NT2/D1 (cell line): ENCODE data around the gene C19orf67.

Experiments
- DNase-seq: peaks from one replicate; pipeline ENCODE4 v3.0.0-alpha.2; 2011; ENCODE audit warnings: low read depth, low spot score
- H3K27me3 ChIP-seq: 2 replicates; pipeline ENCODE4 v1.6.0; 2011; ENCODE audit warnings: mild to moderate bottlenecking; ENCODE audit not compliant: insufficient read length, insufficient read depth
- H3K36me3 ChIP-seq: 2 replicates; pipeline ENCODE4 v1.6.1; 2011; ENCODE audit warnings: mild to moderate bottlenecking, low read length, mixed read lengths; ENCODE audit not compliant: insufficient read depth, insufficient read length
- H3K4me1 ChIP-seq: 2 replicates; pipeline ENCODE4 v1.5.1; 2011; ENCODE audit not compliant: insufficient read depth, insufficient read length
- H3K4me3 ChIP-seq: 2 replicates; pipeline ENCODE4 v1.5.1; 2011; ENCODE audit warnings: low read depth; ENCODE audit not compliant: insufficient read length
- H3K9ac ChIP-seq: 2 replicates; pipeline ENCODE4 v1.6.0; 2011; ENCODE audit warnings: low read depth; ENCODE audit not compliant: insufficient read length
- H3K9me3 ChIP-seq: 2 replicates; pipeline ENCODE4 v1.5.1; 2011; ENCODE audit warnings: mild to moderate bottlenecking, low read length; ENCODE audit not compliant: insufficient read depth
- SUZ12 ChIP-seq: IDR thresholded peaks from 2 replicates; pipeline ENCODE4 v1.6.1; 2011; ENCODE audit not compliant: insufficient read length, insufficient read depth; ENCODE audit errors: extremely low read depth
- YY1 ChIP-seq: IDR thresholded peaks from 2 replicates; pipeline ENCODE4 v1.6.1; 2011; ENCODE audit not compliant: insufficient read length, insufficient read depth
- ZNF274 ChIP-seq: IDR thresholded peaks from 2 replicates; pipeline ENCODE4 v1.6.1; 2011; ENCODE audit warnings: mild to moderate bottlenecking, low read depth, low read length

C19orf67 gene

GRCh38 chr19:14059093-14059480 lies 26.5 kb downstream of the C19orf67 start:
- Histone ChIP-seq H3K27me3 (peaks cover 5% of the 10 kb centered on the region), H3K9me3 (no peaks in the 10 kb centered on the region), H3K4me1 (peaks cover 25% of the 10 kb centered on the region), H3K4me3 (no peak overlapping the region), H3K36me3 (peaks cover 9% of the 10 kb centered on the region), H3K9ac (no peak overlapping the region)
- TF ChIP-seq SUZ12 (no peak), YY1 (no peak), ZNF274 (no peak)
- no peak for DNase-seq

GRCh38 chr19:14058182-14059092 lies 27.1 kb downstream of the C19orf67 start:
- Histone ChIP-seq H3K36me3 (peaks cover 14% of the 10 kb centered on the region), H3K4me3 (peak overlapping the region; percentile 59), H3K27me3 (peaks cover 5% of the 10 kb centered on the region), H3K4me1 (peaks cover 25% of the 10 kb centered on the region), H3K9ac (peak overlapping the region; percentile 52), H3K9me3 (no peaks in the 10 kb centered on the region; the same call in 1 of the 2 replicates)
- DNase-seq = no peak
- TF ChIP-seq SUZ12 = no peak
- no peak for TF ChIP-seq ZNF274
- TF ChIP-seq YY1 = no peak

GRCh38 chr19:14056741-14057356 lies 28.7 kb downstream of the C19orf67 start:
- peaks cover 25% of the 10 kb centered on the region for H3K4me1 ChIP-seq
- no peak for TF ChIP-seq SUZ12
- no peak for TF ChIP-seq ZNF274
- TF ChIP-seq YY1 = no peak
- peak overlapping the region; percentile 56 for H3K4me3 ChIP-seq
- peaks cover 7% of the 10 kb centered on the region; the same call in 1 of the 2 replicates for H3K9me3 ChIP-seq
- DNase-seq = no peak
- H3K9ac ChIP-seq = peak overlapping the region; percentile 65
- H3K27me3 ChIP-seq = peaks cover 5% of the 10 kb centered on the region
- peaks cover 29% of the 10 kb centered on the region for H3K36me3 ChIP-seq

GRCh38 chr19:14056069-14056666 lies 29.4 kb downstream of the C19orf67 start:
- Histone ChIP-seq H3K27me3 (peaks cover 5% of the 10 kb centered on the region), H3K4me3 (peak overlapping the region; percentile 56), H3K9ac (peak overlapping the region; percentile 65), H3K36me3 (peaks cover 33% of the 10 kb centered on the region), H3K9me3 (peaks cover 7% of the 10 kb centered on the region; the same call in 1 of the 2 replicates), H3K4me1 (peaks cover 21% of the 10 kb centered on the region)
- TF ChIP-seq SUZ12 = no peak
- no peak for TF ChIP-seq ZNF274
- no peak for TF ChIP-seq YY1
- DNase-seq = no peak

GRCh38 chr19:14055396-14055795 lies 30.2 kb downstream of the C19orf67 start:
- DNase-seq = no peak
- no peak for TF ChIP-seq YY1
- TF ChIP-seq ZNF274 = no peak
- TF ChIP-seq SUZ12 = no peak
- peaks cover 40% of the 10 kb centered on the region for H3K36me3 ChIP-seq
- peaks cover 7% of the 10 kb centered on the region; the same call in 1 of the 2 replicates for H3K9me3 ChIP-seq
- peaks cover 5% of the 10 kb centered on the region for H3K27me3 ChIP-seq
- H3K4me1 ChIP-seq = peaks cover 18% of the 10 kb centered on the region
- H3K4me3 ChIP-seq = no peak overlapping the region
- peak overlapping the region; percentile 2 for H3K9ac ChIP-seq

GRCh38 chr19:14054721-14055120 lies 30.9 kb downstream of the C19orf67 start:
- H3K4me1 ChIP-seq = peaks cover 18% of the 10 kb centered on the region

More at GRCh38 chr19:14054721-14055120, 30.9 kb downstream of the C19orf67 start:
- peak overlapping the region; percentile 2 for H3K9ac ChIP-seq
- no peak overlapping the region for H3K4me3 ChIP-seq
- no peak for DNase-seq
- H3K36me3 ChIP-seq = peaks cover 40% of the 10 kb centered on the region
- H3K9me3 ChIP-seq = peaks cover 7% of the 10 kb centered on the region; the same call in 1 of the 2 replicates
- peaks cover 5% of the 10 kb centered on the region for H3K27me3 ChIP-seq
- TF ChIP-seq ZNF274 (no peak), YY1 (no peak), SUZ12 (no peak)
